ENCODE measurements around the gene HDAC4. TPM values are rescaled to one million over a fixed set of nuclear protein-coding genes. Genes with fewer than 3 reads are reported as not detected.

The HDAC4 gene
- total and polyA plus RNA-seq, 2 of the 4 experiments (the other 2 are of a cell fraction): 4.1 to 7.2 TPM

DNA sequence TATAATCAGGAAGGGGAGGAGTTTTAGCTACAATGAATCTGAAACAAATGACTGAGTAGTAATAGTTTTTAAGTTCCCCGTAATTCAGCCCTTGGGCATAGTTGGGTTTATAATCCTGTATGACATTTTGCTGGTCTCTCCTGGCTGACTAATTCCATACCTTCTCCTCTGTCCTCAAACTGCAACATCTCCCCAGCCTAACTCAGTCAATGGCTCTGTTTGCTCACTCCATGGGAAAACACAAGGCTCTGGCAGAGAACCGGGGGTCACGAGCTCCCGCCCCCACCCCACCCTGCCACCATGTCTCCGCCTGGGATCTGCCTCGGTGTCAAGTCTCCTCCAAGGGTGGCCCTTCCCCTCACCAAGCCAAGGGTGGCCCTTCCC, 168.6 kb downstream of the HDAC4 start:
- no TSS peak for BruUV-seq (replicated peaks)
- peaks cover 16% of the 10 kb centered on the region for H4K20me1 ChIP-seq (ENCODE audit: insufficient read depth, low read length)
- H2BK5ac ChIP-seq (ENCODE audit: low read depth, low read length, poor library complexity, severe bottlenecking): no peak overlapping the region
- H3K79me1 ChIP-seq (ENCODE audit: low read depth in 1 of 2, low read length in 2 of 2): peaks cover 19 to 39% of the 10 kb centered on the region in 2 experiments
- no peak overlapping the region for H3K4me3 ChIP-seq (ENCODE audit: insufficient read depth, low read depth, low read length)
- TF ChIP-seq MXI1 (IDR thresholded peaks at IDR 0.05; ENCODE audit: borderline replicate concordance, low read depth, low read length) (no peak), POLR2A (IDR thresholded peaks at IDR 0.05; ENCODE audit: low read depth, low read length) (no peak), USF2 (IDR thresholded peaks at IDR 0.05; ENCODE audit: low read depth, low read length) (no peak)
- TF ChIP-seq, protein P1, sequence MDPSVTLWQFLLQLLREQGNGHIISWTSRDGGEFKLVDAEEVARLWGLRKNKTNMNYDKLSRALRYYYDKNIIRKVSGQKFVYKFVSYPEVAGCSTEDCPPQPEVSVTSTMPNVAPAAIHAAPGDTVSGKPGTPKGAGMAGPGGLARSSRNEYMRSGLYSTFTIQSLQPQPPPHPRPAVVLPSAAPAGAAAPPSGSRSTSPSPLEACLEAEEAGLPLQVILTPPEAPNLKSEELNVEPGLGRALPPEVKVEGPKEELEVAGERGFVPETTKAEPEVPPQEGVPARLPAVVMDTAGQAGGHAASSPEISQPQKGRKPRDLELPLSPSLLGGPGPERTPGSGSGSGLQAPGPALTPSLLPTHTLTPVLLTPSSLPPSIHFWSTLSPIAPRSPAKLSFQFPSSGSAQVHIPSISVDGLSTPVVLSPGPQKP (IDR thresholded peaks at IDR 0.05; ENCODE audit: borderline replicate concordance, low read depth, low read length): no peak
- H3K9ac ChIP-seq (ENCODE audit: low read depth, low read length): no peak overlapping the region
- no peak overlapping the region for H4K91ac ChIP-seq (ENCODE audit: insufficient read depth, low read depth, low read length)
- no peaks in the 10 kb centered on the region for H3K27me3 ChIP-seq (ENCODE audit: control insufficient read depth, insufficient read depth, low read length)
- no peak overlapping the region for H3K4ac ChIP-seq (ENCODE audit: low read depth, low read length)
- H2BK20ac ChIP-seq (ENCODE audit: low read depth, low read length): no peak overlapping the region
- H2BK15ac ChIP-seq (ENCODE audit: low read depth, low read length): no peak overlapping the region
- WGBS, 2 experiments (ENCODE audit: extremely low coverage in 2 of 2, insufficient read length in 1 of 2): 100% methylated on average over 2 of the region's 6 CpGs; no CpG with 5 or more reads in 1 of the 2 experiments
- ChIA-PET CTCF (no interaction called here), POLR2A (ENCODE audit: unreplicated experiment) (no interaction called here)
- intact Hi-C loops (cut with micrococcal nuclease): no loop called here
- H2AFZ ChIP-seq (replicated peaks; ENCODE audit: low read length, poor library complexity): no peak overlapping the region
- H3K9me3 ChIP-seq (ENCODE audit: control insufficient read depth, insufficient read depth, low read length): no peaks in the 10 kb centered on the region
- dilution Hi-C loops (cut with HindIII; ENCODE audit: low sequenced_read_pairs, unreplicated experiment): no loop called here
- no peak overlapping the region for H2BK120ac ChIP-seq (ENCODE audit: low read depth, low read length)
- H4K5ac ChIP-seq (ENCODE audit: low read depth, low read length): no peak overlapping the region
- no peak overlapping the region for H2AK9ac ChIP-seq (replicated peaks; ENCODE audit: low read depth, low read length, poor library complexity)
- DNase-seq: no peak
- H3K18ac ChIP-seq (ENCODE audit: low read depth, low read length): no peak overlapping the region
- no peak overlapping the region for H3K27ac ChIP-seq (ENCODE audit: insufficient read depth, low read length)
- in situ Hi-C loops (cut with MboI; ENCODE audit: low sequenced_read_pairs): no loop called here
- no peak overlapping the region for H3K14ac ChIP-seq (replicated peaks; ENCODE audit: low read depth, low read length)
- no peak for ATAC-seq (ENCODE audit: low read depth)
- H3K4me2 ChIP-seq (ENCODE audit: low read depth, low read length): no peak overlapping the region
- peaks cover 9% of the 10 kb centered on the region for H3K4me1 ChIP-seq (ENCODE audit: control insufficient read depth, insufficient read depth, low read length)
- peaks cover 17% of the 10 kb centered on the region for H3K9me1 ChIP-seq (ENCODE audit: insufficient read depth, low read length)
- no peak overlapping the region for H4K8ac ChIP-seq (ENCODE audit: low read depth in 2 of 2, low read length in 2 of 2)
- H3K23ac ChIP-seq (ENCODE audit: low read depth, low read length): no peak overlapping the region
- H3K56ac ChIP-seq (ENCODE audit: extremely low read depth, insufficient read depth, low read length): no peak overlapping the region
- peaks cover 3% of the 10 kb centered on the region; the same call in 1 of the 2 replicates for H3K36me3 ChIP-seq (ENCODE audit: control insufficient read depth, insufficient read depth, low read length)
- no peak overlapping the region for H2AK5ac ChIP-seq (ENCODE audit: low read depth, low read length)

Data from IMR-90 (cell line).